Measurements from ENCODE around the gene FADD.

DNA sequence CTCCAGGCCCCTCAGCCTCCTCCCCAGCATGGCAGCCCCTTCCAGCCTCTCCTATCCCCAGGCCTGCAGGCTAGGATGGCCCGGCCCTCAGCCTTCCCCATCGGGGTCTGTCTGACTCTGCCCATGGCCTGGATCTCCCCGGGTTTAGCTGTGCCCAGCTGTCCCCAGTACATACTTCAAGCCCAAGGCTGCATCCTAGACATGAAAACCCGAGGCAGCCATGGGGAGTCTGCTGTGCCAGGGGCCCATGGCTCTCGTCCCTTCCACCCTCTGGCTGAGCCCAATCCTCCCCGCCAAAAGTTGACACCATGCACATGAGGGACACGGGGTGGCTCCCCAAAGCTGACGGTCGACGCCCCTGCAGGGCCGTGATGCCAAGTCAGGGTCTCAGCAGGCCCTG, 22.2 kb upstream of the FADD start:
- TF ChIP-seq, protein P1, sequence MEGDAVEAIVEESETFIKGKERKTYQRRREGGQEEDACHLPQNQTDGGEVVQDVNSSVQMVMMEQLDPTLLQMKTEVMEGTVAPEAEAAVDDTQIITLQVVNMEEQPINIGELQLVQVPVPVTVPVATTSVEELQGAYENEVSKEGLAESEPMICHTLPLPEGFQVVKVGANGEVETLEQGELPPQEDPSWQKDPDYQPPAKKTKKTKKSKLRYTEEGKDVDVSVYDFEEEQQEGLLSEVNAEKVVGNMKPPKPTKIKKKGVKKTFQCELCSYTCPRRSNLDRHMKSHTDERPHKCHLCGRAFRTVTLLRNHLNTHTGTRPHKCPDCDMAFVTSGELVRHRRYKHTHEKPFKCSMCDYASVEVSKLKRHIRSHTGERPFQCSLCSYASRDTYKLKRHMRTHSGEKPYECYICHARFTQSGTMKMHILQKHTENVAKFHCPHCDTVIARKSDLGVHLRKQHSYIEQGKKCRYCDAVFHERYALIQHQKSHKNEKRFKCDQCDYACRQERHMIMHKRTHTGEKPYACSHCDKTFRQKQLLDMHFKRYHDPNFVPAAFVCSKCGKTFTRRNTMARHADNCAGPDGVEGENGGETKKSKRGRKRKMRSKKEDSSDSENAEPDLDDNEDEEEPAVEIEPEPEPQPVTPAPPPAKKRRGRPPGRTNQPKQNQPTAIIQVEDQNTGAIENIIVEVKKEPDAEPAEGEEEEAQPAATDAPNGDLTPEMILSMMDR (IDR thresholded peaks at IDR 0.05) = no peak
- TF ChIP-seq EP300 (IDR thresholded peaks at IDR 0.05) = no peak

All from gastroesophageal sphincter (tissue), 3 donors.